Lung microvascular endothelial cell (primary cell): ENCODE data around the gene CCDC85A. TPM values are rescaled to one million over a fixed set of nuclear protein-coding genes. Genes with fewer than 3 reads are reported as not detected.

Experiments used
- DNase-seq, 2 donors: peaks; one replicate each; pipeline versions ENCODE4 v3.0.0 to v3.0.0-alpha.2; 2010; ENCODE audit warnings: low read depth in 2 of 2
- total RNA-seq: library from RNA; depleted of rRNA; stranded (reverse); fragments of >200 nt; gene quantifications from 2 replicates; pipeline ENCODE4 v1.2.1, GENCODE V29; 2014

The CCDC85A gene
- total RNA-seq, 1 donor from 2014 or later: 1.4 TPM

- no peak for DNase-seq
Measured at GRCh38 chr2:56192664-56193305, 9.0 kb downstream of the CCDC85A start.

- peak; percentile 18 to 51 for DNase-seq
Measured at GRCh38 chr2:56195563-56195962, 11.8 kb downstream of the CCDC85A start.

- DNase-seq: no peak
Measured at GRCh38 chr2:56197816-56198215, 14.0 kb downstream of the CCDC85A start.

DNA sequence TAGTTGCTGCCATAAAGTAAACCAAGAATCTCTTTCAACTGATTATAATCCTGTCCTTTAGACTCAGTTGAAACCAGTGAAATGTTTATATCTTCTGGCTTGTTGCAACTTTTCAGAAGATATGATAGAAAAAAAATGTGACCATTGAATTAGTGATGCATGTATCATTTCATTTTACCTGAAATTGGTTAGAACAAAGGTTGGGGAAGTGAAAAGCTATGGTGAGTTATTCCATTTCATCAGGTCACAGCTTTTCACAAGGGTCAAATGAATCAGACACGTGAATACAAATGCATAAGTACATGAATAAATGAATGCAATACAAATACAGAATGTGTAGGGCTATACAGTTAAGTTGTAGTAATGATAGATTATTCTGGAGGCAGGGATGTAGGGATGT lies 15.1 kb downstream of the CCDC85A start:
- DNase-seq: no peak

DNA sequence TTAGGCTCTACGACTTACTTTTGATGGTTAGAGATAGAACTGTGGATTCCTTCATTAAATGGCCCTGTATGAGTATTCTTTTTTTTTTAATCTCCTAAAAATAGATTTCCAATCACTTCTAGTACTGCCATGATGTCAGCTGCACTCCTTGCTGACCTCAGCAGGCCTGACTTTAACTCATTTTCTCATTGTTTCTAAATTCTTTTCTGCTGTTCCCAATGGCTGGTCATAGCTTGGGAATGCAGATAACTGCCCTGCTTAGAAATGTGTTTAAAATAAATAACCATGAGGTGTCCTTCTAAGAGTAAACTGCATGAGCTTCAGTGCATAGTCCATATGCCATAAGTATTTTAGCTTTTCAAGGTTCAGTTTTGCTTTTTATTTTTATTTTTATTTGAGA lies 15.7 kb downstream of the CCDC85A start:
- DNase-seq: peak in 1 of 2 donors; percentile 45

DNA sequence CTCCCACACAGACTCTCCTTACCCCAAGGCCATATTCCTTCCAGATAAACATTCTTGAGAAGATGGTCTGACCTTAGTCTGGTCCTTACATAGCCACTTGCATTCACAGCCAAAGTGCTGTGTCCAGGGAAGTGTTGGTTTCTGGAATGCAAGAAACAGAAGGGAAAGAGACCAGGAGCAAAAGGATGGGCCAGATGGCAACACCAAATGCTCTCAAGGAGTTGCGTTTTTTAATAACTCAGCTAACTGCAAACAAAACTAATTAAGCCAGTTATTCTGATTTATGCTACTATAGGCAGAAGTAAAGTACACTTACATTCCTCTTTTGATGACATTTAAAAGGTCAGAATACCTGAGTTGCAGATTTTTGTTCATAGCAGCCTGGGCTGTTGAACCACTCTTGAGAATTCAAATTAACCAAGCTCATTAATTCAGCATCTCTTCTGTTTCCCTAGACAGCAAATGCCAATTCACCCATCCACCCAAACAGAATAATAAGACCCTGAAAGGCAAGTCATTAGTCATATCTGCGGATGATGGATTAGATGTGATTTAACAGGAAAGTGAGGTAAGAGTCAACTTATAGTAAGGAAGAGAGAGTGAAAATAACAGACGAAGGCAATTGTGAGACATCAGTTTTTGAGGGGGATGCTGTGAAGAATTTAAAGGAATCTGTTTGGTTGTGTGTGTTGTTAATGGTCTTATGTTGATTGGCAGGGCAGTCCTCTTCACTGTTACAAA lies 18.8 kb downstream of the CCDC85A start:
- DNase-seq: peak in 1 of 2 donors; percentile 74

- no peak for DNase-seq
Measured at GRCh38 chr2:56204556-56204955, 20.8 kb downstream of the CCDC85A start.

GRCh38 chr2:56206250-56206649 lies 22.5 kb downstream of the CCDC85A start:
- no peak for DNase-seq

GRCh38 chr2:56207760-56208159 lies 24.0 kb downstream of the CCDC85A start:
- no peak for DNase-seq

- no peak for DNase-seq
Measured at GRCh38 chr2:56208380-56208779, 24.6 kb downstream of the CCDC85A start.

- no peak for DNase-seq
Measured at GRCh38 chr2:56209701-56210100, 25.9 kb downstream of the CCDC85A start.

DNA sequence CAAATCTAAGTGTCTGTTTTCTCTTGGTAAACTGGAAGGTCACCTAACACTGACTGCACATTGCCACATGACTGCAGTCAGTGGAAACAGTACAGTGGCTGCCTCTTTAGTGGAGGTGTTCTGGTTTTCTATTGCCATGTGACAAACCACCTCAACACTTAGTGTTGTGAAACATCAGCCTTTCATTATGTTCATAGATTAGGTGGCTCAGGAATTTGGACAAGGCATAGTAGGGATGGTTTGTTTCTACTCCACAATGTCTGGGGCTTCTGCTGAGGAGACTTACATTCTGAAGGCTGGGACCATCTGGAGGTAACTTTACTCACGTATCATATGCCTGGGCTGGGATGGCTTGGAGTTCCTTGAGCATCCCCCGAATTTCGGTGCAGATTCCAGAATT lies 26.5 kb downstream of the CCDC85A start:
- DNase-seq: no peak

DNA sequence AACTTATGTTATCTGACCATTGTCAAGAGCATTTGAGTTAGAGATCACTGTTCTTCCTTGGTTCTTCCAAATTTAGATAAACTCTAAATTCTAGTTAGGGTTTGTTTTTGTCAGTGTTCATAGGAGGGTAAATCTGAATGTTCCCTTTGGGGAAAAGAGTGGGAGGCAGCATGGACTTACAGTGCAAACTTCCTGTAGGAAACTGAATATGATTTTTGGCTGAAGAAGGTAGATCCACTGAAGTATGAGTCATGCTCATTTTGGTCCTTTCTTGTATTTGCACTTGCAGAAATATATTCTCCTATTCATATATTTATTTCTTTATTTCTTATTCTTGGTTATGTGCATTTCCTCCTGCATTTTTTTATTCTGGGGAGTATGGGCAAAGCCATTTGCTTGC lies 27.3 kb downstream of the CCDC85A start:
- DNase-seq: peak; percentile 30 to 36

DNA sequence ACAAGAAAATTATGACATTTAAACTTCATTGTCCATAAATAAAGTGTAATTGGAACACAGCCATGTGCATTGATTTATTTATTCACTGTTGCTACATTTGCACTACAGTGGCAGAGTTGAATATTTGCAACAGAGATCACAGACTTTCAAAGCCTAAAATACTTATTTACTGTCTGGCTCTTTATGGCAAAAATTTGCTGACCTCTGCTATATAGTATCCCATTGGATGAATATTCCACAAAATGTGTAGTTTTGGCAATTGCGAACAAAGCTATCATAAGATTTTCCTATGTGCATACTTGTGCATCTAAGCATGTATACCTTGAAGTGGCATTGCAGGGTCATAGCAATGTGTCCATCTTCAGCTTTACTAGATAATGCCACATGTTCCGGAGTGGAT lies 32.1 kb downstream of the CCDC85A start:
- no peak for DNase-seq

- no peak for DNase-seq
Measured at GRCh38 chr2:56217106-56217505, 33.3 kb downstream of the CCDC85A start.

DNA sequence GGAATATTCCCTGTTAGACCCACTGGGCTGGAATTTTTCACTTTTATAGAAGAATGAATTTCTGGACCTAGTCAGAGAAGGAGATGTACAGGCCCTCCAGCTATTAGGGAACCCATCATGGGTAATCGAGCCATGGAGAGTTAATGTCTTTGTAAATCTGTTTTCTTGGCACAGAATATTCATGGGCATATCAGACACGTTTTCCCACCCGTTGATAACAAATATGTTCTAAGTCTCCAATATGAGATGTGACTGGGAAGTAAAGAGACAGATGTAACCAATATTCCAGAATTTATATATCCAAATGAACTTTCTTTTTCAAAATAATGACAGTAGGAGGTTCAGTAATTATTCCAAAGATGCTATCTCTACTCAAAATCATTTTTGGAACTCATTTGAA lies 38.7 kb downstream of the CCDC85A start:
- no peak for DNase-seq

DNA sequence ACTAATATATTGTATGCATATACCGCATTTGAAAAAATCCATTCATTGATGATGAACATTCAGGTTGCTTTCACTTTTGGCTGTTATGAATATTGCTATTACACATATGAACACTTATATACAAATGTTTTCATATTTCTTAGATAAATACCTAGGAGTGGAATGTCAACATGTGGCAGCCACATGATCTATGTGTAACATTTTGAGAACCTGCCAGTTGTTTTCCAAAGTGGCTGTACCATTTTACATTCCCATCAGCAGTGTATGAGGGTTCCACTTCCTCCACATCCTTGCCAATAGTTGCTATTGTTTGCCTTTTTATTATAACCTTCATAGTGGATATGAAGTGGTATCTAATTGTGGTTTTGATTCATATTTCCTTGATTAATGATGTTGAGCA lies 40.5 kb downstream of the CCDC85A start:
- peak; percentile 60 to 85 for DNase-seq

- no peak for DNase-seq
Measured at GRCh38 chr2:56227811-56228210, 44.0 kb downstream of the CCDC85A start.

- DNase-seq: peak in 1 of 2 donors; percentile 42
Measured at GRCh38 chr2:56229397-56230060, 45.7 kb downstream of the CCDC85A start.

DNA sequence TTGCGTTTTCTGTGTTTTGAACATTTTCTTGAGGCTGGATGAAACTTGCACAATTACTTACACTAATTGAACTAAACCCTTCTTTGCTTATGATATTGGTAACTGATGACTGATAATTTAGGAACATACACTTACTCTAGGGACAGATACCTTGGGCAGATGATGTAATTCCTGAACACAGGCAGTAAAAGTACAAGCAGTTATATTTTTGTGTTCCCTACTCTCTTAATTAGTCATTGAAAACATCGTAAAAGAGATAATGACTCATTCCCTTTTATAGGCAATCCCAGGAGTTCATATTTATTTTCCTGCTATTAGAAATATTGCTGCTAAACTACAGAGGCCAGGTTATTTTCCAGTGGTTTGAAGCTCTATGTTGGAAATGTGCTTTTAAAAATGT lies 46.4 kb downstream of the CCDC85A start:
- DNase-seq: peak in 1 of 2 donors; percentile 55

DNA sequence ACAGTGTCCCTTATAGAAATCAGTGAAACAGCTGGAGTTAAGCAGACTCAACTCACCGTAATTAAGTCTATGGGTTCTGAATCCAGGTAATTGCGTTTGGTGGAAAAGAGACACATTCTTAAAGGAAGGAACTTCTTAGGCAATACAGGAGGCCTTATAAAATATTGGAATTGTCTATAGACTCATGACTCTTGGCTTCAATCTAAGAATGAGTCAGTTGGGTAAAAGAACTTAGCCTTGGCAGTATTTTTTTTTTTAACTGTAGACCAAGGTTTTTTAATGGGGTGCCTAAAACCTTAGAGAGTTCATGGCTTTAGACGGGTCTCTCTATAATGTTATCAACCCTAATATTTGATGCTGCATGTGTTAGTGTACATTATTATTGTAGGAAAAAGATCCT lies 47.6 kb downstream of the CCDC85A start:
- DNase-seq: no peak

- DNase-seq: no peak
Measured at GRCh38 chr2:56232912-56233311, 49.1 kb downstream of the CCDC85A start.

- DNase-seq: no peak
Measured at GRCh38 chr2:56234241-56234640, 50.5 kb downstream of the CCDC85A start.
